KMS-11 (cell line): Measurements from ENCODE around the gene OSBP2.

Experiments
- H2AFZ ChIP-seq: fragments of 200-600 bp; sonication (generic); 2 replicates; pipeline ENCODE4 v1.6.1; 2016; ENCODE audit warnings: antibody characterized with exemption, mixed run types, low read depth
- H3K27ac ChIP-seq: fragments of 200-600 bp; sonication (generic); 2 replicates; pipeline ENCODE4 v1.6.1; 2016; ENCODE audit warnings: mild to moderate bottlenecking, mixed run types
- H3K27me3 ChIP-seq: fragments of 200-600 bp; sonication (generic); 2 replicates; pipeline ENCODE4 v1.6.1; 2017; ENCODE audit warnings: mild to moderate bottlenecking, low read depth, mixed run types, moderate library complexity; ENCODE audit not compliant: insufficient read depth
- H3K36me3 ChIP-seq: fragments of 200-600 bp; sonication (generic); 2 replicates; pipeline ENCODE4 v1.6.1; 2017; ENCODE audit warnings: mild to moderate bottlenecking, mixed run types; ENCODE audit not compliant: insufficient read depth
- H3K4me1 ChIP-seq: fragments of 200-600 bp; sonication (generic); 2 replicates; pipeline ENCODE4 v1.6.1; 2016; ENCODE audit warnings: mild to moderate bottlenecking, low read depth, mixed run types; ENCODE audit not compliant: poor library complexity, severe bottlenecking
- H3K4me2 ChIP-seq: fragments of 200-600 bp; sonication (generic); 2 replicates; pipeline ENCODE4 v1.7.0; 2016; ENCODE audit warnings: mild to moderate bottlenecking, mixed run types
- H3K4me3 ChIP-seq: fragments of 200-600 bp; sonication (generic); IDR thresholded peaks from 2 replicates; pipeline ENCODE4 v1.6.1; 2017; ENCODE audit warnings: low read depth, low read length, mixed read lengths; ENCODE audit not compliant: insufficient read depth
- H3K79me2 ChIP-seq: fragments of 200-600 bp; sonication (generic); 2 replicates; pipeline ENCODE4 v1.6.1; 2016; ENCODE audit warnings: low read depth, mixed run types; ENCODE audit not compliant: insufficient read depth
- H3K9ac ChIP-seq: fragments of 200-600 bp; sonication (generic); 2 replicates; pipeline ENCODE4 v1.6.1; 2016; ENCODE audit warnings: mild to moderate bottlenecking, mixed run types
- H4K20me1 ChIP-seq: fragments of 200-600 bp; sonication (generic); 2 replicates; pipeline ENCODE4 v1.6.1; 2016; ENCODE audit warnings: mild to moderate bottlenecking, mixed run types; ENCODE audit not compliant: insufficient read depth
- CTCF ChIP-seq: fragments of 200-600 bp; sonication (generic); conservative IDR thresholded peaks from 2 replicates; pipeline ENCODE4 v1.6.1; 2017; ENCODE audit warnings: low read depth, mild to moderate bottlenecking, antibody characterized with exemption, low read length, moderate library complexity, mixed read lengths

Gene OSBP2

GRCh38 chr22:30695871-30696655 is 1.4 kb downstream of the OSBP2 start:
- Histone ChIP-seq H3K27ac (no peak overlapping the region), H3K9ac (no peak overlapping the region; the same call in 1 of the 2 replicates), H4K20me1 (no peaks in the 10 kb centered on the region), H2AFZ (no peak overlapping the region), H3K4me3 (no peak overlapping the region), H3K79me2 (peaks cover 21% of the 10 kb centered on the region; the same call in 1 of the 2 replicates), H3K4me2 (peak overlapping the region; percentile 65), H3K4me1 (peaks cover 47% of the 10 kb centered on the region), H3K27me3 (no peaks in the 10 kb centered on the region), H3K36me3 (no peaks in the 10 kb centered on the region)
- no peak for TF ChIP-seq CTCF

GRCh38 chr22:30697975-30698374 is 3.3 kb downstream of the OSBP2 start:
- no peaks in the 10 kb centered on the region for H3K27me3 ChIP-seq
- H3K36me3 ChIP-seq: no peaks in the 10 kb centered on the region
- H3K9ac ChIP-seq: no peak overlapping the region
- no peak overlapping the region for H2AFZ ChIP-seq
- no peak overlapping the region for H3K4me2 ChIP-seq
- H3K27ac ChIP-seq: no peak overlapping the region
- peaks cover 66% of the 10 kb centered on the region for H3K4me1 ChIP-seq
- H3K79me2 ChIP-seq: peaks cover 21% of the 10 kb centered on the region; the same call in 1 of the 2 replicates
- TF ChIP-seq CTCF: no peak
- no peak overlapping the region for H3K4me3 ChIP-seq
- no peaks in the 10 kb centered on the region for H4K20me1 ChIP-seq

GRCh38 chr22:30701872-30702271 is 7.2 kb downstream of the OSBP2 start:
- no peaks in the 10 kb centered on the region for H3K27me3 ChIP-seq
- no peak for TF ChIP-seq CTCF

GRCh38 chr22:30702856-30703255 is 8.2 kb downstream of the OSBP2 start:
- Histone ChIP-seq H3K79me2 (peaks cover 18% of the 10 kb centered on the region; the same call in 1 of the 2 replicates), H3K4me3 (no peak overlapping the region), H3K4me2 (0 out of 2 replicates have a peak overlapping the region, but pooled peaks have one; percentile 10), H3K27me3 (no peaks in the 10 kb centered on the region), H2AFZ (no peak overlapping the region), H3K9ac (no peak overlapping the region), H3K4me1 (peaks cover 76% of the 10 kb centered on the region), H4K20me1 (no peaks in the 10 kb centered on the region), H3K27ac (no peak overlapping the region; the same call in 1 of the 2 replicates), H3K36me3 (no peaks in the 10 kb centered on the region)
- no peak for TF ChIP-seq CTCF

More at GRCh38 chr22:30701872-30702271, 7.2 kb downstream of the OSBP2 start:
- H3K79me2 ChIP-seq: peaks cover 24% of the 10 kb centered on the region; the same call in 1 of the 2 replicates
- no peak overlapping the region for H3K4me2 ChIP-seq
- no peaks in the 10 kb centered on the region for H4K20me1 ChIP-seq
- H3K9ac ChIP-seq: no peak overlapping the region
- H3K27ac ChIP-seq: no peak overlapping the region
- no peak overlapping the region for H3K4me3 ChIP-seq
- H2AFZ ChIP-seq: no peak overlapping the region
- H3K4me1 ChIP-seq: peaks cover 76% of the 10 kb centered on the region
- H3K36me3 ChIP-seq: no peaks in the 10 kb centered on the region
